IPS-15b (cell line): ENCODE data around the gene ERC2.
"Not testable (repeated sequence)": the region's sequence is repeated elsewhere in the genome, so short reads cannot be mapped to it uniquely, and the experiment has no call there.

Experiments used
- H3K27me3 ChIP-seq: one replicate; pipeline ENCODE4 v1.6.1; 2013; ENCODE audit warnings: low read length; ENCODE audit not compliant: control insufficient read depth, insufficient read depth
- H3K36me3 ChIP-seq: one replicate; pipeline ENCODE4 v1.6.1; 2013; ENCODE audit warnings: low read length; ENCODE audit not compliant: control insufficient read depth, insufficient read depth
- H3K4me1 ChIP-seq: one replicate; pipeline ENCODE4 v1.6.1; 2013; ENCODE audit warnings: mild to moderate bottlenecking, low read length; ENCODE audit not compliant: control insufficient read depth, insufficient read depth
- H3K4me3 ChIP-seq: one replicate; pipeline ENCODE4 v1.5.1; 2013; ENCODE audit warnings: low read depth, low read length
- H3K9ac ChIP-seq: one replicate; pipeline ENCODE4 v1.6.1; 2013; ENCODE audit warnings: low read depth, mild to moderate bottlenecking, low read length
- H3K9me3 ChIP-seq: one replicate; pipeline ENCODE4 v1.6.1; 2013; ENCODE audit warnings: mild to moderate bottlenecking, low read length; ENCODE audit not compliant: control insufficient read depth, insufficient read depth

The ERC2 gene

DNA sequence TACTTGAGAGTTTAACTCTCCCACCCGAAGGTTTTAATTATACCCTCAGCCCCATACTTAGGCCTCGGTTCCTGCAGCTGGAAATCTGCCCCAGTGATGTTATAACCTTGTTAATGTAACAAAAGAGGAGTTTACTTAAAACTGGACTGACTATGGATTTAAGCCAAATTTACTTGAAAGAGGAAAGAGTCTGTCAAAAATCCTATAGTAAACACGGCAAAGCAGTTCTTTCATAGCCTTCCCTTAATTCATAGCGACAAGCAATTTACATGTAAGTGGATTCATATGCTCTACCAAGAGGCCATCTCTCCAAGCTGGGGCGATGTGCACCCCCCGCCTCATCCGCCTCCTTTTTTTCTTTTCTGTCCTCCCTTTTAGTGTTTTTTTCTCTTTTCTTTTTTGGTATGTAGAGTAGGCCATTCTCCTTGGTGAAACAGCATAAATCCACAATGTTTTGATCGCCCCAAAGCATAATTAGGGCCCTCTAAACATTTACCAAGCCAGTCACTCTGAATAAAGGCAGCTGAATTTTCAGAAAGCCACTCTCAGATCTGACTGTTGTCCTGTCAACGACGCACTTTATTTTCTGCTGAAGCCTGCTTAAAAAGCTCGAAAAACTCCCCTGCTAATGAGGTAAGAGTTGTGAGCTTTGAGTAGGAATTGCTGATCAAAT is 608.1 kb downstream of the ERC2 start:
- H3K4me1 ChIP-seq = peaks cover 8% of the 10 kb centered on the region
- H3K9ac ChIP-seq = no peak overlapping the region

DNA sequence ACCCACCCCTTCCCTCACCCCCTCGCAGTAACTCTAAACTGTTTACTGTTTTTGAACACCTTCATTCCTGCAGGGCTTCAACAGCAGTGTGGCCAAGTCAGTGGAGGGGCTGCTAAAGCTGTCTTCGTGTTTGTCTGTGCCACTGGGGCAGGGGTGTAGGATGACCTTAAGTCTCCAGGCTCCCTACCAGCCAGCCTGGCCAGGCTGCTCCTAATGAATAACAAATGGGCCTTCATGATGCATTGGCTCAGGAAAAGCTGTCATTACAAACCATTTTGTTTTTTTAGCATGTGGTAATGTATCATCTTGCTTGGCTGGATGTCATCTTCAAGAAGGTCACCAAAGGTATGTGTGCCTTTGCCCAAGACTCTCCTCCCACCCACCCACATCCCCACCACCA is 609.0 kb downstream of the ERC2 start:
- no peak overlapping the region for H3K4me3 ChIP-seq
- peaks cover 11% of the 10 kb centered on the region for H3K4me1 ChIP-seq
- H3K9ac ChIP-seq = no peak overlapping the region
- H3K36me3 ChIP-seq = no peaks in the 10 kb centered on the region
- H3K27me3 ChIP-seq = no peaks in the 10 kb centered on the region
- H3K9me3 ChIP-seq = no peaks in the 10 kb centered on the region

More for the DNA sequence above, 608.1 kb downstream of the ERC2 start:
- H3K27me3 ChIP-seq = no peaks in the 10 kb centered on the region
- H3K4me3 ChIP-seq = no peak overlapping the region
- H3K36me3 ChIP-seq = no peaks in the 10 kb centered on the region
- no peaks in the 10 kb centered on the region for H3K9me3 ChIP-seq

DNA sequence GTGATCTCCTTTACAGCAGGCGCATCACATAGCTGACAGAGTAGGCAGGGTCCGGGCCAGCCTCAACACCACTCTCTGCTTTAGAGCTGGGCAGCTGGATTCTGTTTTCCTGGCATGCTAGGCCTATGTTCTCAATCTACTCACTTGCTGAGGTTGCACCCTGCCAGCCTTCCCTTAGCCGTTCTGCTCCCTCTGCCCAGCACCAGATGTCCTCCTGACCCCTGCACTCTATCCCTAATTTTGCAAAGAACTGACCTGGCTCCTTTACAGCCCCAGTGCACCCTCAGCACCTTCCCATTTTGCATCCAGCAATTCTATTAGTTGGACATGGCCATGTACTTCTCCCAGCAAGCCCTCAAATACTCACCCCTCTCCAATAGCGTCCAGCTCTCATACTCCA is 609.5 kb downstream of the ERC2 start:
- H3K4me3 ChIP-seq = no peak overlapping the region
- H3K9me3 ChIP-seq = no peaks in the 10 kb centered on the region
- H3K27me3 ChIP-seq = no peaks in the 10 kb centered on the region
- peaks cover 11% of the 10 kb centered on the region for H3K4me1 ChIP-seq
- H3K9ac ChIP-seq = no peak overlapping the region
- no peaks in the 10 kb centered on the region for H3K36me3 ChIP-seq

DNA sequence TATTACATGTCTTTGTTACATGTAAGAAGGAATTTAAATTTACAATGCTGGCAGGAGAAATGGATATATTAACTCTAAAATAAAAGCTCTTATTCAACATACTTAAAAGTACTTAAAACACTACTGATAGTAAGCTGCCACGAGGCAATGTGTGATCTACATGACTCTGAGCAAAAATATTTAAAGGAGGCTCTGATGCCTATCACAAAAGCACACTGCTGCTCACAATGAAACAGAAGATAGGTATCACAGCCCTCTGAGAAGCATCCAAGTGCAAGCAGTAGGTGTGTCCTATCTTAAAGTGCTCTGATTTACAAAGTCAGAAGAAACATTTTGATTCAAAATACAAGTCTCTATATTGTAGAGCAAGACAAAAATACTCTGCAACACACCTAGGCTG is 610.0 kb downstream of the ERC2 start:
- no peaks in the 10 kb centered on the region for H3K27me3 ChIP-seq
- no peaks in the 10 kb centered on the region for H3K9me3 ChIP-seq
- peaks cover 11% of the 10 kb centered on the region for H3K4me1 ChIP-seq
- H3K36me3 ChIP-seq = no peaks in the 10 kb centered on the region
- no peak overlapping the region for H3K9ac ChIP-seq
- no peak overlapping the region for H3K4me3 ChIP-seq

DNA sequence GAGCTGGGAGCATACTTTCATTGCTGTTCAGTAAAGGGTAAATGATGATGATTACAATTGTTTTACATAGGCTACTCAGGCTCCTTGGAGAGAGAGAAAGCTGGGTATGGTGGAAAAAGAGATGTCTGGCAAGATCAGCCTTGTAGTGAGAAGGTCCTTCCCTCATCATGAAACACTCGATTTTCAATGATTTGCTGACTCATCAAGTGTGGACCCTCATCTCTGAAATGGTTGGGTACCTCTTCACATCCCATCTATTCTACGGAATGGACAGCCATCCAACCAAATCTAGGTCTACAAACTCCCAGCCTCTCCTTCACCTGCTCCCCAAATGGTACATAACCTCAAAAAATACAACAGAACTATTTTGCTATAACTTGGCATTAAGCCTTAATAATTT is 610.6 kb downstream of the ERC2 start:
- Histone ChIP-seq H3K4me1 (peaks cover 11% of the 10 kb centered on the region), H3K27me3 (no peaks in the 10 kb centered on the region), H3K9me3 (no peaks in the 10 kb centered on the region), H3K9ac (no peak overlapping the region), H3K36me3 (no peaks in the 10 kb centered on the region), H3K4me3 (no peak overlapping the region)

DNA sequence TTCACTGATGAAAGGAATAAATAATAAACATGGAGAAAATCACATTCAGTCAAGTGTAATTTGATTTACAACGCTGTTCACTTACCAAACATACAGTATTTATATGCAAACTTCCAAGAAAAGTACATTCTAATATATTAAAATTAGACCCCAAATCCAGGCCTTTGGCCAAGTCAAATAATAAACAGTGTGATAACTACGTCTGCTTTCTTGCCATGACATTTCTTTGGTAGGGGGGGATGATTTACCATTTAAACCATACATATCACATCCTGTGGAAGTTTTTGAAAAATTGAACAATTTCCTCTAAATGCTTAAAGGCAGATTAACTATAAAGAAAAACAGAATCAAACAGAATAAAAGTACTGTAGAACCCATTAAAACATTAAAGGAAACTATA is 613.0 kb downstream of the ERC2 start:
- Histone ChIP-seq H3K9ac (no peak overlapping the region), H3K9me3 (no peaks in the 10 kb centered on the region), H3K4me1 (peaks cover 7% of the 10 kb centered on the region), H3K36me3 (no peaks in the 10 kb centered on the region), H3K4me3 (no peak overlapping the region), H3K27me3 (no peaks in the 10 kb centered on the region)

DNA sequence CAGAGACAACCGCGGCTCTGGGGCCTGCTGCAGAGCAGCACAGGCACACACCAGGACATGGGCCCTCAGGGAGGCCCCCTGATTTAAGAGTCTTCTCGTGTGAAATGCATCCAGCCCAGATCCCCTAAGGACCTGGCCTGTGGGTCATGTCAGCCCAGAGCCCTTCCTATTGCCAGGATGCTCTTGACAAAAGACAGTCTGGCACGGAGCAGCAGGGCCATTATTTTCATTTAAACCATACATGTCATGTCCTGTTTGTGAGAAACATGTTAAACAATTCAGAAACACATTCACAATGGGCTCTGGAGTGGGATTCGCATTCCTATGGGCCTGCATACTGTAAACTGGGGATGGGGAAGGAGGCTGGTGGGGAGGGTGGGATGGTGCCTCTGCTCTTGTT is 613.8 kb downstream of the ERC2 start:
- Histone ChIP-seq H3K9me3 (no peaks in the 10 kb centered on the region), H3K4me3 (no peak overlapping the region), H3K36me3 (no peaks in the 10 kb centered on the region), H3K9ac (no peak overlapping the region), H3K4me1 (peaks cover 6% of the 10 kb centered on the region), H3K27me3 (no peaks in the 10 kb centered on the region)

DNA sequence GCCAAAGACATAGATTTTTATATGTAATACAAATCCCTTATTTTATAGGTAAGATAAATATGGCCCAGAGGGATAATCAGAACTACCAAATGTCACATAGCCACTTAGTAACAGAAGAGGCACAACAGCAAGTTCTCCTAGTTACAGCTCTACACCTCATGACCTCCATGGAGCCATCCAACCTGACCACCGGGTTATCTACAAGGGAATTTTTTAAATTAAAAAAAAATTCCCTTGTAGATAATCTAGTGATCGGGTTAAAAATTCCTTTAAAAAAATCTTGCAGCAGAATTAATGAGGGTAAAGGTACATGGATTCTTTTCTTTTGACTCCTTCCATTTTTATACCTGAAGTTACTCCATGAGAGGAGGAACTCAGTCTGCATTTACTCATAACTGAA is 615.9 kb downstream of the ERC2 start:
- Histone ChIP-seq H3K9ac (no peak overlapping the region), H3K27me3 (no peaks in the 10 kb centered on the region), H3K36me3 (no peaks in the 10 kb centered on the region), H3K4me3 (no peak overlapping the region), H3K9me3 (no peaks in the 10 kb centered on the region), H3K4me1 (peaks cover 2% of the 10 kb centered on the region)

DNA sequence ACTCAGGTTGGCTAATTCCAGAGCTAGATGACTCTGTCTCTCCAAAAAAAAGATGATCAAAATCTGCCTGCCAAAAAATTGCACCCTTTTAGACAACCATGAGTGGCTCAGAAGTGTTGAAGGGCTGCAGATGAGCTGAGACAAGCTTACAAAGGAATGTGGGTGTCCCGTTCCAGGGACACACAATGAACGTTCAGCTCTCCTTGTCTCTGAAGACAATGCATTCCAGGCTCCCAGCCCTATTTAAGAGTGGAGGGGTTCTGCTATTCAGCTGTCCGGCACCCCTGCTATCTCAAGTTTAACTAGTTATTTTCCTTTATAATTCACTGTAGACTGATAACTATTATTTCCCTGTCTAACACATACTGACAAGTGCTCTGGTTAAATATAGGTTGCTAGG is 626.1 kb downstream of the ERC2 start:
- H3K9ac ChIP-seq = no peak overlapping the region
- H3K27me3 ChIP-seq = no peaks in the 10 kb centered on the region
- H3K9me3 ChIP-seq = peaks cover 4% of the 10 kb centered on the region
- H3K4me3 ChIP-seq = no peak overlapping the region
- H3K4me1 ChIP-seq = no peaks in the 10 kb centered on the region
- no peaks in the 10 kb centered on the region for H3K36me3 ChIP-seq

DNA sequence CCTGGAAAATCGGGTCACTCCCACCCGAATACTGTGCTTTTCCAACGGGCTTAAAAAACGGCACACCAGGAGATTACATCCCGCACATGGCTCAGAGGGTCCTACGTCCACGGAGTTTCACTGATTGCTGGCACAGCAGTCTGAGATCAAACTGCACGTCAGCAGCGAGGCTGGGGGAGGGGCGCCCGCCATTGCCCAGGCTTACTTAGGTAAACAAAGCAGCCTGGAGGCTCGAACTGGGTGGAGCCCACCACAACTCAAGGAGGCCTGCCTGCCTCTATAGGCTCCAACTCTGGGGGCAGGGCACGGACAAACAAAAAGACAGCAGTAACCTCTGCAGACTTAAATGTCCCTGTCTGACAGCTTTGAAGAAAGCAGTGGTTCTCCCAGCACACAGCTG is 636.4 kb downstream of the ERC2 start:
- not testable (repeated sequence) for H3K27me3 ChIP-seq, H3K9ac ChIP-seq, H3K4me3 ChIP-seq, H3K4me1 ChIP-seq, H3K36me3 ChIP-seq, H3K9me3 ChIP-seq

DNA sequence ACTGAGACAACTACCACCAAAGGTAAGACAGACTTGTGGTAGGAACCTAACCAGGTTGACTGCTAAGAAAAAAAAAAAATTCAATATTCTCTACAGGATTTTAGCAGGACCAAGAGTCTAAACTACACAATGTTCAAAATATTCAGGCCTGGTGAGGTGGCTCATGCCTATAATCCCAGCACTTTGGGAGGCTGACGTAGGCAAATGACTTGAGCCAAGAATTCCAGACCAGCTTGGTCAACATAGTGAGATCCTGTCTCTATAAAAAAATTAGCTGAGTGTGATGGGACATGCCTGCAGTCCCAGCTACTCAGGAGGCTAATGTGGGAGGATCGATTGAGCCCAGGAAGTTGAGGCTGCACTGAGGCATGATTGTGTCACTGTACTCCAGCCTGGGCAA is 639.6 kb downstream of the ERC2 start:
- H3K4me1 ChIP-seq = no peaks in the 10 kb centered on the region
- H3K9ac ChIP-seq = no peak overlapping the region
- H3K4me3 ChIP-seq = no peak overlapping the region
- no peaks in the 10 kb centered on the region for H3K27me3 ChIP-seq
- no peaks in the 10 kb centered on the region for H3K36me3 ChIP-seq
- H3K9me3 ChIP-seq = no peaks in the 10 kb centered on the region

DNA sequence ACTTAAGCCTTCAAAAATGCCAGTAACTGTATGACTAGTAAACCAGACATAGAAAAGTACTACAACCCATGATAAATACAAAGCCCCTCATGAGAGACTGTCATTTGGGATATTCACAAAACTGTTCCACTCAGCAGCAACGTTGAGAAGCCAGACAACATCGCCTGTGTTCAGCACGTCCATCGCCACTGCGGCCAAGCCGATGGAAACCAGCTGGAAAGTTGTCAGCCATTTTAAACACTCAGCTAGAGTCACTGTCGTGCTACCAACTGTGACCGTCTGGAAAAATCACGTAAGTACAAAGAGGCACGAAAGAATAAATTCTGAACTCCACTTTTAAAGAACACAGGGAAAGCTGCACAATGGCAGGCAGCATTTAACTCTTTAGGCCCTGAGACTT is 640.5 kb downstream of the ERC2 start:
- no peak overlapping the region for H3K9ac ChIP-seq
- no peaks in the 10 kb centered on the region for H3K4me1 ChIP-seq
- no peaks in the 10 kb centered on the region for H3K9me3 ChIP-seq
- H3K4me3 ChIP-seq = no peak overlapping the region
- H3K36me3 ChIP-seq = no peaks in the 10 kb centered on the region
- no peaks in the 10 kb centered on the region for H3K27me3 ChIP-seq
